AG04449 (cell line): ENCODE measurements around the gene SPATA7.

ENCODE experiments used
- CTCF ChIA-PET: fragments of 350-600 bp; formaldehyde crosslinking; extraction: SDS; loops from one replicate; lab custom pipeline; 2021; ENCODE audit warnings: antibody characterized with exemption; lab: Yijun Ruan, JAX
- POLR2A ChIA-PET: fragments of 400-600, 350-600 bp; formaldehyde crosslinking; extraction: SDS; loops from one replicate; lab custom pipeline; 2020; ENCODE audit warnings: antibody characterized with exemption, inconsistent platforms; lab: Yijun Ruan, JAX
- DNase-seq: peaks from one replicate; pipeline ENCODE4 v3.0.0-alpha.2; 2010; ENCODE audit warnings: low read depth, low spot score
- H3K4me3 ChIP-seq: 2 replicates; pipeline ENCODE4 v1.5.1; 2011; ENCODE audit warnings: low read depth, mild to moderate bottlenecking, control low read depth, low read length
- TF ChIP-seq, protein P1 (sequence below): IDR thresholded peaks from one replicate; pipeline ENCODE4 v1.5.1; 2011; ENCODE audit warnings: mild to moderate bottlenecking, moderate library complexity, low read length, control low read depth, inconsistent platforms; ENCODE audit not compliant: insufficient read depth; ENCODE audit errors: missing control alignments

SPATA7 gene

DNA sequence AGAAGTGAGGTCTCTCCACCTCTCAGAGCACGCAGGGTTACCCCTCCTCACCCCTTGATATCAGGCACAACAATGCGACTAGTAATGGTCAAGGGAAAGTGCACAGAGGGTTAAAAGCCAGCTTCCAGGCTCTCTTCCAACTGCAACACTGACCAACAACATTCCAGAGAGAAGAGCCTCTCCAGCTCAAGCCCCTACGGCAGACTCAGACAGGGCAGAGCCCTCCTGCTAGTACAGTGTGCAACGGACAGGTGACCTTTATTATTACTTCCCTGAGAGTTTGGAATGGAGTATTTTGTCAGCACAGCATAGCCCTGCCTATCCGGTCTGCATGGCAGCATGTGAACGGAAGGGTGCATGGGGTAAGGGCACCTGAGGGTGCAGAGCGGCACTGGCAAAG, 96.3 kb downstream of the SPATA7 start:
- TF ChIP-seq, protein P1, sequence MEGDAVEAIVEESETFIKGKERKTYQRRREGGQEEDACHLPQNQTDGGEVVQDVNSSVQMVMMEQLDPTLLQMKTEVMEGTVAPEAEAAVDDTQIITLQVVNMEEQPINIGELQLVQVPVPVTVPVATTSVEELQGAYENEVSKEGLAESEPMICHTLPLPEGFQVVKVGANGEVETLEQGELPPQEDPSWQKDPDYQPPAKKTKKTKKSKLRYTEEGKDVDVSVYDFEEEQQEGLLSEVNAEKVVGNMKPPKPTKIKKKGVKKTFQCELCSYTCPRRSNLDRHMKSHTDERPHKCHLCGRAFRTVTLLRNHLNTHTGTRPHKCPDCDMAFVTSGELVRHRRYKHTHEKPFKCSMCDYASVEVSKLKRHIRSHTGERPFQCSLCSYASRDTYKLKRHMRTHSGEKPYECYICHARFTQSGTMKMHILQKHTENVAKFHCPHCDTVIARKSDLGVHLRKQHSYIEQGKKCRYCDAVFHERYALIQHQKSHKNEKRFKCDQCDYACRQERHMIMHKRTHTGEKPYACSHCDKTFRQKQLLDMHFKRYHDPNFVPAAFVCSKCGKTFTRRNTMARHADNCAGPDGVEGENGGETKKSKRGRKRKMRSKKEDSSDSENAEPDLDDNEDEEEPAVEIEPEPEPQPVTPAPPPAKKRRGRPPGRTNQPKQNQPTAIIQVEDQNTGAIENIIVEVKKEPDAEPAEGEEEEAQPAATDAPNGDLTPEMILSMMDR, result no peak
- CTCF ChIA-PET, result interaction anchor here (0.9 to 2.1 kb wide), 3 partner anchors 10 to 78 kb away, joined by 3 to 6 read pairs (median 6); no protein-coding TSS in a partner anchor
- H3K4me3 ChIP-seq, result no peak overlapping the region
- POLR2A ChIA-PET, result no interaction called here
- DNase-seq, result no peak

DNA sequence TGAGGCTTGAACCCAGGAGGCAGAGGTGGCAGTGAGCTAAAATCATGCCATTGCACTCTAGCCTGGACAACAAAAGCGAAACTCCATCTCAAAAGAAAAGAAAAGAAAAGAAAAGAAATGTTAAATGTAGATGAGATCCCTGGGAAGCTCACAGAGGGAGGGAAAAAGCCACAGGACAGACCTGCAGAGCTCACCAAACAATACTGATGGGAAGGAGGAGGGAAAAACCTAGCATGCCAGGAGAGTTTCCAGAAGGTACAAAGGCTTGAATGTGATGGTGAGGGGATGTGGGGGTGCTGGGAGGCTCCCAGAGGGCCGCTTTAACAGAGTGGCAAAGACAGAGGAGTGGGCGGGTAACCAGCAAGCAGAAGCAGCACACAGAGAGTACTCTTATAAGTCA, 97.1 kb downstream of the SPATA7 start:
- CTCF ChIA-PET, result interaction anchor here (2.1 kb wide), 1 partner anchor 13 kb away, joined by 6 read pairs; no protein-coding TSS in a partner anchor
- H3K4me3 ChIP-seq, result no peak overlapping the region
- TF ChIP-seq, protein P1, result no peak
- POLR2A ChIA-PET, result no interaction called here
- DNase-seq, result no peak
